ENCODE measurements around the gene ACKR3.

ACKR3 gene

GRCh38 chr2:236626391-236627150 lies 56.9 kb downstream of the ACKR3 start:
- Histone ChIP-seq H3F3A (ENCODE audit: low read depth) (no peaks in the 10 kb centered on the region), H3K9me3 (ENCODE audit: insufficient read depth, low read depth, low read length) (no peaks in the 10 kb centered on the region), H4K20me1 (ENCODE audit: insufficient read depth, low read length, poor library complexity, severe bottlenecking) (no peaks in the 10 kb centered on the region), H3K4me2 (ENCODE audit: low read depth, low read length, poor library complexity, severe bottlenecking) (no peak overlapping the region), H3K4me3 (ENCODE audit: low read length, poor library complexity, severe bottlenecking) (no peak overlapping the region), H3K79me2 (ENCODE audit: insufficient read depth, low read length) (no peaks in the 10 kb centered on the region), H3K9me2 (replicated peaks; ENCODE audit: low read depth, low read length) (no peaks in the 10 kb centered on the region), H3K9ac (ENCODE audit: low read depth, low read length, poor library complexity, severe bottlenecking) (no peak overlapping the region), H3K27me3 (ENCODE audit: insufficient read depth, low read length, poor library complexity, severe bottlenecking) (no peaks in the 10 kb centered on the region), H3K36me3 (ENCODE audit: insufficient read depth, low read length) (no peaks in the 10 kb centered on the region), H3K4me1 (ENCODE audit: insufficient read depth, low read length, poor library complexity, severe bottlenecking) (no peaks in the 10 kb centered on the region), H2AFZ (ENCODE audit: low read length) (no peak overlapping the region)
- no peak for TF ChIP-seq EZH2phosphoT487 (IDR thresholded peaks at IDR 0.05; ENCODE audit: borderline replicate concordance)
- TF ChIP-seq, protein P1, sequence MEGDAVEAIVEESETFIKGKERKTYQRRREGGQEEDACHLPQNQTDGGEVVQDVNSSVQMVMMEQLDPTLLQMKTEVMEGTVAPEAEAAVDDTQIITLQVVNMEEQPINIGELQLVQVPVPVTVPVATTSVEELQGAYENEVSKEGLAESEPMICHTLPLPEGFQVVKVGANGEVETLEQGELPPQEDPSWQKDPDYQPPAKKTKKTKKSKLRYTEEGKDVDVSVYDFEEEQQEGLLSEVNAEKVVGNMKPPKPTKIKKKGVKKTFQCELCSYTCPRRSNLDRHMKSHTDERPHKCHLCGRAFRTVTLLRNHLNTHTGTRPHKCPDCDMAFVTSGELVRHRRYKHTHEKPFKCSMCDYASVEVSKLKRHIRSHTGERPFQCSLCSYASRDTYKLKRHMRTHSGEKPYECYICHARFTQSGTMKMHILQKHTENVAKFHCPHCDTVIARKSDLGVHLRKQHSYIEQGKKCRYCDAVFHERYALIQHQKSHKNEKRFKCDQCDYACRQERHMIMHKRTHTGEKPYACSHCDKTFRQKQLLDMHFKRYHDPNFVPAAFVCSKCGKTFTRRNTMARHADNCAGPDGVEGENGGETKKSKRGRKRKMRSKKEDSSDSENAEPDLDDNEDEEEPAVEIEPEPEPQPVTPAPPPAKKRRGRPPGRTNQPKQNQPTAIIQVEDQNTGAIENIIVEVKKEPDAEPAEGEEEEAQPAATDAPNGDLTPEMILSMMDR (conservative IDR thresholded peaks at IDR 0.05; ENCODE audit: low read length) = no peak

- no peak for TF ChIP-seq EZH2phosphoT487 (IDR thresholded peaks at IDR 0.05; ENCODE audit: borderline replicate concordance)
- TF ChIP-seq, protein P1 (conservative IDR thresholded peaks at IDR 0.05; ENCODE audit: low read length) = no peak
- Histone ChIP-seq H3K79me2 (ENCODE audit: insufficient read depth, low read length) (no peaks in the 10 kb centered on the region), H3F3A (ENCODE audit: low read depth) (no peaks in the 10 kb centered on the region), H3K4me1 (ENCODE audit: insufficient read depth, low read length, poor library complexity, severe bottlenecking) (no peaks in the 10 kb centered on the region), H3K9ac (ENCODE audit: low read depth, low read length, poor library complexity, severe bottlenecking) (no peak overlapping the region), H3K9me2 (replicated peaks; ENCODE audit: low read depth, low read length) (no peaks in the 10 kb centered on the region), H4K20me1 (ENCODE audit: insufficient read depth, low read length, poor library complexity, severe bottlenecking) (no peaks in the 10 kb centered on the region), H3K36me3 (ENCODE audit: insufficient read depth, low read length) (no peaks in the 10 kb centered on the region), H3K9me3 (ENCODE audit: insufficient read depth, low read depth, low read length) (no peaks in the 10 kb centered on the region), H3K4me2 (ENCODE audit: low read depth, low read length, poor library complexity, severe bottlenecking) (no peak overlapping the region), H3K4me3 (ENCODE audit: low read length, poor library complexity, severe bottlenecking) (no peak overlapping the region), H2AFZ (ENCODE audit: low read length) (no peak overlapping the region), H3K27me3 (ENCODE audit: insufficient read depth, low read length, poor library complexity, severe bottlenecking) (no peaks in the 10 kb centered on the region)
Measured at GRCh38 chr2:236627193-236627592, 57.6 kb downstream of the ACKR3 start.

- H3K9me3 ChIP-seq (ENCODE audit: insufficient read depth, low read depth, low read length) = no peaks in the 10 kb centered on the region
- no peak for TF ChIP-seq EZH2phosphoT487 (IDR thresholded peaks at IDR 0.05; ENCODE audit: borderline replicate concordance)
- TF ChIP-seq, protein P1 (conservative IDR thresholded peaks at IDR 0.05; ENCODE audit: low read length) = no peak
- H3K9ac ChIP-seq (ENCODE audit: low read depth, low read length, poor library complexity, severe bottlenecking) = no peak overlapping the region
- H3F3A ChIP-seq (ENCODE audit: low read depth) = no peaks in the 10 kb centered on the region
- H3K36me3 ChIP-seq (ENCODE audit: insufficient read depth, low read length) = no peaks in the 10 kb centered on the region
- no peaks in the 10 kb centered on the region for H3K4me1 ChIP-seq (ENCODE audit: insufficient read depth, low read length, poor library complexity, severe bottlenecking)
- no peak overlapping the region for H2AFZ ChIP-seq (ENCODE audit: low read length)
- no peaks in the 10 kb centered on the region for H4K20me1 ChIP-seq (ENCODE audit: insufficient read depth, low read length, poor library complexity, severe bottlenecking)
- no peaks in the 10 kb centered on the region for H3K27me3 ChIP-seq (ENCODE audit: insufficient read depth, low read length, poor library complexity, severe bottlenecking)
- no peaks in the 10 kb centered on the region for H3K9me2 ChIP-seq (replicated peaks; ENCODE audit: low read depth, low read length)
- no peak overlapping the region for H3K4me2 ChIP-seq (ENCODE audit: low read depth, low read length, poor library complexity, severe bottlenecking)
- no peaks in the 10 kb centered on the region for H3K79me2 ChIP-seq (ENCODE audit: insufficient read depth, low read length)
- no peak overlapping the region for H3K4me3 ChIP-seq (ENCODE audit: low read length, poor library complexity, severe bottlenecking)
Measured at GRCh38 chr2:236627841-236628240, 58.2 kb downstream of the ACKR3 start.
